ENCODE results near the gene DSC2.

DNA sequence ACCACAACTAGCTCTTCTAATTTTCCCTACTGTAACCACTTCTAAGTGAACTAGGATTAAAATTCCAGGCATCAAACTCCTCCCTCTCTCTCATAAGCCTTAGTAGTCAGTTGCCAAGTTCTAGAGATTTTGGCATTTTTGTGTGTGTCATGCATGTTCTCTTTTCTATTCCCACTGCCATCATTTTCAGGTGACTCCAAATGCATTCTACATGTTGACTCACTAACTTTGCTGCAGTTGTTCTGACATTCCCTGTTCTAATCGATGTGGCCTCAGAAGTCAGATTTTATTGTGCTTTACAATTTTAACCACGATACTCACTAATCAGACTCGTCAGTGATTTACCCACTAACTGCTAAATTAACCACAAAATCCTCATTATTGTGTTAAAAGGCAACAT is 47.1 kb upstream of the DSC2 start:
- TF ChIP-seq POLR2A (IDR thresholded peaks at IDR 0.05), result no peak
- no peak for TF ChIP-seq POLR2AphosphoS5 (IDR thresholded peaks at IDR 0.05)
